ENCODE measurements around the gene MTOR.

Gene MTOR

DNA sequence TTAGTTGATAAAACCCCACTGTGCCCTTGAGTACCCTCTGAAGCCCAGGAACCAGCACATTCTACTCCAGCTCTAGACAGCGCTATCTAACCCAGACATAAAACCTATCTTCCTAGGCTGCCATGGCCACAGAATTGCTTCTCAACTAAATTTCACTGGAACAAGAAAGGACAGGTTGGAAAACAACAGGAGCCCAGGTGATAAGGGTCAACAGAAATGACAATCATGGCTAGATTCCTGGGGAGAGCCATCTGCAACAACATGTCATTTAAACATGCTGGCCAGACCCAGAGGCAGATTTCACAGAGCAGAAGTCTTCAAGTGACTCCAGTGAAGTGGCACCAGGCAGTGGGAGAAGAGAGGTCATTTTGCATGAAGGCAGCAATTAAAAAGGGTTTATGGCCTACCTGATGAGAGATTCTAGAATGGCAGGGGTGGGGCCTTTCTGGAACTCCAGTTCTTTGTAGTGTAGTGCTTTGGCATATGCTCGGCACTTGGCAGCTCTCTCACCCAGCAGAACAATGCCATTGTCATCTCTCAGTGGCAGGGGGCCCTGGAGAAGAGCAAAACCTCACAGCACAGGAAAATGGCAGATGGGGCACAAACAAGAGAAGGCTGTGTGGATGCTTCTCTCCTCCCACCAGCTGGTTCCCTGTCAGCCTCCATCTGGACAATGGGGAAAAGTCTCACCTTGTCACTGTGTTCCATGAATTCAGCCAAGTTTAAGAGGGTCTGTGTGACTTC, 63.3 kb downstream of the MTOR start:
- Histone ChIP-seq H3K27ac (ENCODE audit: low read depth in 2 of 2, low read length in 2 of 2) (no peak overlapping the region), H3K4me3 (ENCODE audit: low read length in 2 of 2) (no peak overlapping the region), H3K9ac (ENCODE audit: low read depth in 1 of 2, low read length in 2 of 2) (no peak overlapping the region), H3K27me3 (ENCODE audit: control insufficient read depth in 2 of 2, insufficient read depth in 2 of 2, low read length in 2 of 2) (no peaks in the 10 kb centered on the region), H3K36me3 (ENCODE audit: control insufficient read depth in 2 of 2, insufficient read depth in 2 of 2, low read length in 2 of 2) (peaks cover 38 to 51% of the 10 kb centered on the region in 2 donors), H3K4me1 (ENCODE audit: control insufficient read depth in 2 of 2, insufficient read depth in 2 of 2, low read length in 2 of 2) (no peaks in the 10 kb centered on the region), H3K9me3 (ENCODE audit: control insufficient read depth in 2 of 2, low read length in 2 of 2) (no peaks in the 10 kb centered on the region)

DNA sequence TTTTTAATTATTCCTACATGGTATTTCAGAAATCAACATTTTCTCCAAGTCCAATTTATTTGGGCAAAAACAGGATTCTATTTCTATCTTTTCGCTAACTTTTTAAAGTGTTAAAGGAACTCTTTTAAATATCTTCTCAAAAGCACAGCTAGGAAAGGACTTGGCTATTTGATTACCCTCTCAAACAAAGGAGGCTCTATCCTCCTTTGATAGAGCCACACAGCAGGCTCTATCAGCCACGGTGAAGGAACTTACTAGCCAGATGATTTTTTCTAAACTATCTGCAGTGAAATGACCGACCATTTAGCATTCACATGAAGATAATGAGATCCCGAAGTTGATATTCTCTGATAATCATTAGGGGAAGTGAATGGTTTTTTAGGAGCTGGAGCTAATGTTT, 64.1 kb downstream of the MTOR start:
- Histone ChIP-seq H3K9ac (ENCODE audit: low read depth in 1 of 2, low read length in 2 of 2) (no peak overlapping the region), H3K4me1 (ENCODE audit: control insufficient read depth in 2 of 2, insufficient read depth in 2 of 2, low read length in 2 of 2) (no peaks in the 10 kb centered on the region)

DNA sequence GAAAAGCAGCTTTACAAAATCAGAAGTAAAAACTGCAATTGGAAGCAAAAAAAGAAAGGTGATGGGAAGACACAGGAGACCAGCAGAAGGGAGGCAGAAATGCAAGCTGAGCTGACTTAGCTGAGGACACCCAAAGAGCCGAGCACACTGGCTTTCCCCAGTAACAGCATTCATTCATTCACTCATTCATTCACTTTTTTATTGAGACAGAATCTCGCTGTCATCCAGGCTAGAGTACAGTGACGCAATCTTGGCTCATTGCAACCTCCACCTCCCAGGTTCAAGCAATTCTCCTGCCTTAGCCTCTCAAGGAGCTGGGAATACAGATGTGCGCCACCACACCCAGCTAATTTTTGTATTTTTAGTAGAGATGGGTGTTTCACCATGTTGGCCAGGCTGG, 65.0 kb downstream of the MTOR start:
- Histone ChIP-seq H3K27ac (ENCODE audit: low read depth in 2 of 2, low read length in 2 of 2) (no peak overlapping the region), H3K4me3 (ENCODE audit: low read length in 2 of 2) (no peak overlapping the region), H3K4me1 (ENCODE audit: control insufficient read depth in 2 of 2, insufficient read depth in 2 of 2, low read length in 2 of 2) (no peaks in the 10 kb centered on the region), H3K27me3 (ENCODE audit: control insufficient read depth in 2 of 2, insufficient read depth in 2 of 2, low read length in 2 of 2) (no peaks in the 10 kb centered on the region), H3K9ac (ENCODE audit: low read depth in 1 of 2, low read length in 2 of 2) (no peak overlapping the region), H3K36me3 (ENCODE audit: control insufficient read depth in 2 of 2, insufficient read depth in 2 of 2, low read length in 2 of 2) (peaks cover 42 to 58% of the 10 kb centered on the region in 2 donors), H3K9me3 (ENCODE audit: control insufficient read depth in 2 of 2, low read length in 2 of 2) (no peaks in the 10 kb centered on the region)

More for the DNA sequence above, 64.1 kb downstream of the MTOR start:
- no peak overlapping the region for H3K4me3 ChIP-seq (ENCODE audit: low read length in 2 of 2)
- peaks cover 36 to 52% of the 10 kb centered on the region in 2 donors for H3K36me3 ChIP-seq (ENCODE audit: control insufficient read depth in 2 of 2, insufficient read depth in 2 of 2, low read length in 2 of 2)
- no peak overlapping the region for H3K27ac ChIP-seq (ENCODE audit: low read depth in 2 of 2, low read length in 2 of 2)
- H3K9me3 ChIP-seq (ENCODE audit: control insufficient read depth in 2 of 2, low read length in 2 of 2) = no peaks in the 10 kb centered on the region
- H3K27me3 ChIP-seq (ENCODE audit: control insufficient read depth in 2 of 2, insufficient read depth in 2 of 2, low read length in 2 of 2) = no peaks in the 10 kb centered on the region

DNA sequence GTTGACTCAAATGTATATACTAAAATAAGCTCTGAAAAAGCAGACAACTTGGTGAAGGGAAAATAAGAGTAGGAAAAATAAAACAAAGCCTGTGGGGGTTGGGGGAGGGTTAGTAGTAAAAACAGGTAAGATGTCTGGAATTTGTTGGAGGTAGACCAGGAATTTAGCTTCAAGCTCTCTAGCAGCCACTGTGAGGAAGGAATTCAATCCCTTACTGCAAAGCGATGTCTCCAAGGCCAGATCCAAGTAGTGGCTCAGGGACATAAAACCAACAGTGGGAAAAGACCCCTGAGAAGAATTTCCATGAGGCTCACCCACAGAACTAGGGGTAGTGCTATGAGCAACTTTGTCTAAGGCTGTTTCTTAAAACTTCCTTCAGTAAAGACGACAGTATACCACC, 65.4 kb downstream of the MTOR start:
- no peak overlapping the region for H3K4me3 ChIP-seq (ENCODE audit: low read length in 2 of 2)
- no peaks in the 10 kb centered on the region for H3K9me3 ChIP-seq (ENCODE audit: control insufficient read depth in 2 of 2, low read length in 2 of 2)
- peaks cover 42 to 61% of the 10 kb centered on the region in 2 donors for H3K36me3 ChIP-seq (ENCODE audit: control insufficient read depth in 2 of 2, insufficient read depth in 2 of 2, low read length in 2 of 2)
- H3K9ac ChIP-seq (ENCODE audit: low read depth in 1 of 2, low read length in 2 of 2) = peak overlapping the region in 1 of 2 donors; percentile 8
- H3K27me3 ChIP-seq (ENCODE audit: control insufficient read depth in 2 of 2, insufficient read depth in 2 of 2, low read length in 2 of 2) = no peaks in the 10 kb centered on the region
- no peak overlapping the region for H3K27ac ChIP-seq (ENCODE audit: low read depth in 2 of 2, low read length in 2 of 2)
- no peaks in the 10 kb centered on the region for H3K4me1 ChIP-seq (ENCODE audit: control insufficient read depth in 2 of 2, insufficient read depth in 2 of 2, low read length in 2 of 2)

DNA sequence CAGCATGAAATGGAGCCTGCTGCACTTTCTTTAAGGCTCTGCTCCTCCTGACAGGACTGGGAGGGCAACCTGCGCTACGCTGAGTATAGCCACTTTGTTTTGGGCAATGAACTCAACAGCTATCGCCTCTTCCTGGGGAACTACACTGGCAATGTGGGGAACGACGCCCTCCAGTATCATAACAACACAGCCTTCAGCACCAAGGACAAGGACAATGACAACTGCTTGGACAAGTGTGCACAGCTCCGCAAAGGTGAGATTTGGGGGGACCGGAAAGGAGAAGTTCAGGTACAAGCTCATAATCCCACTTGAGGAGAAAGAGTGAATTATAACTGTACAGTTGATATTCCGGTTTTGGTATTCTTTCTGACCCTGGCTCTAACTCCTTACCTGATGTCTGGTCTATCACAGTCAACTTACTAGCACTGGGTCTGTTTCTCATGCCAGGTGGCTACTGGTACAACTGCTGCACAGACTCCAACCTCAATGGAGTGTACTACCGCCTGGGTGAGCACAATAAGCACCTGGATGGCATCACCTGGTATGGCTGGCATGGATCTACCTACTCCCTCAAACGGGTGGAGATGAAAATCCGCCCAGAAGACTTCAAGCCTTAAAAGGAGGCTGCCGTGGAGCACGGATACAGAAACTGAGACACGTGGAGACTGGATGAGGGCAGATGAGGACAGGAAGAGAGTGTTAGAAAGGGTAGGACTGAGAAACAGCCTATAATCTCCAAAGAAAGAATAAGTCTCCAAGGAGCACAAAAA, 67.8 kb downstream of the MTOR start:
- Histone ChIP-seq H3K36me3 (ENCODE audit: control insufficient read depth in 2 of 2, insufficient read depth in 2 of 2, low read length in 2 of 2) (peaks cover 49 to 64% of the 10 kb centered on the region in 2 donors), H3K9ac (ENCODE audit: low read depth in 1 of 2, low read length in 2 of 2) (no peak overlapping the region), H3K27me3 (ENCODE audit: control insufficient read depth in 2 of 2, insufficient read depth in 2 of 2, low read length in 2 of 2) (no peaks in the 10 kb centered on the region), H3K27ac (ENCODE audit: low read depth in 2 of 2, low read length in 2 of 2) (no peak overlapping the region), H3K4me1 (ENCODE audit: control insufficient read depth in 2 of 2, insufficient read depth in 2 of 2, low read length in 2 of 2) (no peaks in the 10 kb centered on the region), H3K4me3 (ENCODE audit: low read length in 2 of 2) (no peak overlapping the region), H3K9me3 (ENCODE audit: control insufficient read depth in 2 of 2, low read length in 2 of 2) (no peaks in the 10 kb centered on the region)

DNA sequence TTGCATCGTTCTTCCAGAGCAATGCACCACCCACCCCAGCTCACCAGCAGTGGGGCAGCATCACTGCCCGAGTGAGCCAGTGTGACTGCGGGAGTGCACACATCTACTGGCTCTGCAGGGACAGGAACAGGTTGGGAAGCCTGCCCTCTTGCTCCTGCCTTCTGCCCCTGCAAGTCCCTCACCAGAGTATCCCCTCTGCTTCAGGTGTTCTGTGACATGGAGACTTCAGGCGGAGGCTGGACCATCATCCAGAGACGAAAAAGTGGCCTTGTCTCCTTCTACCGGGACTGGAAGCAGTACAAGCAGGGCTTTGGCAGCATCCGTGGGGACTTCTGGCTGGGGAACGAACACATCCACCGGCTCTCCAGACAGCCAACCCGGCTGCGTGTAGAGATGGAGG, 69.0 kb downstream of the MTOR start:
- peaks cover 40 to 57% of the 10 kb centered on the region in 2 donors for H3K36me3 ChIP-seq (ENCODE audit: control insufficient read depth in 2 of 2, insufficient read depth in 2 of 2, low read length in 2 of 2)
- no peak overlapping the region for H3K4me3 ChIP-seq (ENCODE audit: low read length in 2 of 2)

DNA sequence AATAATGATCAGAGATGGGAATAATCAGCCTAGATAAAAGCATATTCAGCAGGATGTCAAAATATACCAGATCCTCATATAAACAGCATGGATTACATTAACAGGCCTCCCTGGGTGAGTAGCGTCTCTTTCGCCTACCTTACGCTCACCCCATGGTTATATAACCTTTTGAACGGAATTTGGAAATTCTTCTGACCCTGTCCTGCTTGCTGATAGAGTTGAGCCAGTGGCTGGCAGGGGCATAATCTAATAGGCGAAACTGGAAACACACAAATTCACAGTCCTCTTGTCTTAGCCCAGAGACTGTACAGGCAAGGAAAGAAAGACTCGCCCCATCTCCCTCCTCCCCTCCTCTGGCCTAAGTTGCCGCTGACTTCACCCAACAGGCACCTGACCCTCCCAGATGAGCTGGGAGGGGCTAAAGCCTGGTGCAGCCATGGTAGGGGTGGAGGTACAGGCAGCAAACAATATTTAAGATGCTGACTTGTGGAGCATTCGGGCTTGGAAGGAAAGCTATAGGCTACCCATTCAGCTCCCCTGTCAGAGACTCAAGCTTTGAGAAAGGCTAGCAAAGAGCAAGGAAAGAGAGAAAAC, 73.4 kb downstream of the MTOR start, which contains the start of gene ANGPTL7:
Gene ANGPTL7 (plus strand): TSS at position 498 of the 594 bp plus-strand sequence. CDS start 225 bp downstream, outside the sequence.
- Histone ChIP-seq H3K4me3 (ENCODE audit: low read length in 2 of 2) (no peak within 1 kb of the TSS), H3K9ac (ENCODE audit: low read depth in 1 of 2, low read length in 2 of 2) (no peak within 1 kb of the TSS), H3K4me1 (ENCODE audit: control insufficient read depth in 2 of 2, insufficient read depth in 2 of 2, low read length in 2 of 2) (no peaks in the 10 kb centered on the region), H3K27me3 (ENCODE audit: control insufficient read depth in 2 of 2, insufficient read depth in 2 of 2, low read length in 2 of 2) (no peaks in the 10 kb centered on the region), H3K9me3 (ENCODE audit: control insufficient read depth in 2 of 2, low read length in 2 of 2) (no peaks in the 10 kb centered on the region), H3K27ac (ENCODE audit: low read depth in 2 of 2, low read length in 2 of 2) (no peak within 1 kb of the TSS), H3K36me3 (ENCODE audit: control insufficient read depth in 2 of 2, insufficient read depth in 2 of 2, low read length in 2 of 2) (peaks cover 28 to 31% of the 10 kb centered on the region in 2 donors)

More for the DNA sequence above, 69.0 kb downstream of the MTOR start:
- H3K9ac ChIP-seq (ENCODE audit: low read depth in 1 of 2, low read length in 2 of 2) = no peak overlapping the region
- no peaks in the 10 kb centered on the region for H3K4me1 ChIP-seq (ENCODE audit: control insufficient read depth in 2 of 2, insufficient read depth in 2 of 2, low read length in 2 of 2)
- H3K9me3 ChIP-seq (ENCODE audit: control insufficient read depth in 2 of 2, low read length in 2 of 2) = no peaks in the 10 kb centered on the region
- H3K27me3 ChIP-seq (ENCODE audit: control insufficient read depth in 2 of 2, insufficient read depth in 2 of 2, low read length in 2 of 2) = no peaks in the 10 kb centered on the region
- no peak overlapping the region for H3K27ac ChIP-seq (ENCODE audit: low read depth in 2 of 2, low read length in 2 of 2)

DNA sequence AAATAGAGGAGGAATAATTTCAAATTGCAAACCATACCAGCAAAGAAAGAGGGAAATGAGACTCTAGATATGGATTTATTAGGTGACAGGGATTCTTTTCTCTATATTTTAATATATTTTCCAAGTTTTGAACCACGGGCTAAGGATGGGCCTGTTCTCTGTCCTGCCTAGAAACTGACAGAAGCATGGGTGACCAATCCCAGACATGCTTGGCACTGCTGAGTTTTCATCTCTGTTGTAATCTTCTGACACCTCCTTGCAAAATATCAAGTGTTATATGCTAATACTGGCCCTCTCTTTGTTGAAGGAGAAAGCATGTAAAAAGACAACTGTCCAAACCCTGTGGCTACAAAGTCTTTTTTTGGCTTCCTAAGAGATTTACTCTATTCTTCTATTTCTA, 74.0 kb downstream of the MTOR start:
- Histone ChIP-seq H3K9ac (ENCODE audit: low read depth in 1 of 2, low read length in 2 of 2) (no peak overlapping the region), H3K9me3 (ENCODE audit: control insufficient read depth in 2 of 2, low read length in 2 of 2) (no peaks in the 10 kb centered on the region), H3K4me3 (ENCODE audit: low read length in 2 of 2) (no peak overlapping the region), H3K27me3 (ENCODE audit: control insufficient read depth in 2 of 2, insufficient read depth in 2 of 2, low read length in 2 of 2) (no peaks in the 10 kb centered on the region), H3K36me3 (ENCODE audit: control insufficient read depth in 2 of 2, insufficient read depth in 2 of 2, low read length in 2 of 2) (peaks cover 25 to 26% of the 10 kb centered on the region in 2 donors), H3K4me1 (ENCODE audit: control insufficient read depth in 2 of 2, insufficient read depth in 2 of 2, low read length in 2 of 2) (no peaks in the 10 kb centered on the region), H3K27ac (ENCODE audit: low read depth in 2 of 2, low read length in 2 of 2) (no peak overlapping the region)

DNA sequence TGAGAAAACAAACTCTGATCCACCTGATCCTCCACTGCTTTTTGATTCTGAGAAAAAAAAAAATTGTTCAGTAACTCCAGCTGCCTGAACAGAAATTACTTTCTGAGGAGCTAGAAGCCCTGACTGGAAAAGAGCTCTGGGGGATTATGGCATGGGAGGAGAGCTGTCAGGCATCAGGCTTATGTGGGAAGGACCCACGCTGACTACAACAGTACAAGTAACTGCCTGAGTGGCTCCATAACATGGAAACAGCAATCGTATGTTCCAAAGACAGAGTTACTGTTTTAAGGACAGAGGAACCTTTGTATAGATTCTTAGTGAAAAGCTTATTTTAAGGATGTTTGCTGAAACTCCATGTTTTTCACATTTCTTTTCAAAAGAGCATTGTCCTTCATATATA, 74.4 kb downstream of the MTOR start:
- no peak overlapping the region for H3K9ac ChIP-seq (ENCODE audit: low read depth in 1 of 2, low read length in 2 of 2)
- H3K36me3 ChIP-seq (ENCODE audit: control insufficient read depth in 2 of 2, insufficient read depth in 2 of 2, low read length in 2 of 2) = peaks cover 21 to 22% of the 10 kb centered on the region in 2 donors
- no peaks in the 10 kb centered on the region for H3K9me3 ChIP-seq (ENCODE audit: control insufficient read depth in 2 of 2, low read length in 2 of 2)
- H3K27ac ChIP-seq (ENCODE audit: low read depth in 2 of 2, low read length in 2 of 2) = no peak overlapping the region
- H3K4me3 ChIP-seq (ENCODE audit: low read length in 2 of 2) = no peak overlapping the region
- no peaks in the 10 kb centered on the region for H3K27me3 ChIP-seq (ENCODE audit: control insufficient read depth in 2 of 2, insufficient read depth in 2 of 2, low read length in 2 of 2)
- no peaks in the 10 kb centered on the region for H3K4me1 ChIP-seq (ENCODE audit: control insufficient read depth in 2 of 2, insufficient read depth in 2 of 2, low read length in 2 of 2)

DNA sequence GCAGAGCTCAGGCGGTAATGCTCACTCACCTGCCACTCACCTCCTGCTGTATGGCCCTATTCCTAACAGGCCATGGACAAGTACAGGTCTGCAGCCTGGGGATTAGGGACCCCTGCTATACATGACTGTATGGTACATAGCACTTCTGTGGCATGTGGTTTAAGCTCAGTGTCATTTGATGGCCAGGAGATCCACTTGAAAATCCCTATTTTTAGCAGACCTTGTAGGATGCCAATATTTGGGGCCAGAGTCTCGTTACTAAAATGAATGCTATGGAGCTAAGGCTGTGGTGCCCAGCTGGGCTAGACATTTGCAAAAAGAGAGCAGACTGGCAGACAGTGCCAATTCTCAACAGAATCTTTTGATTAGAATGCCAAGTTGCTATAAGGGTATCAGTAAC, 74.9 kb downstream of the MTOR start:
- H3K4me3 ChIP-seq (ENCODE audit: low read length in 2 of 2) = no peak overlapping the region
- peaks cover 22% of the 10 kb centered on the region in 2 donors for H3K36me3 ChIP-seq (ENCODE audit: control insufficient read depth in 2 of 2, insufficient read depth in 2 of 2, low read length in 2 of 2)
- no peak overlapping the region for H3K27ac ChIP-seq (ENCODE audit: low read depth in 2 of 2, low read length in 2 of 2)
- no peaks in the 10 kb centered on the region for H3K9me3 ChIP-seq (ENCODE audit: control insufficient read depth in 2 of 2, low read length in 2 of 2)
- no peaks in the 10 kb centered on the region for H3K27me3 ChIP-seq (ENCODE audit: control insufficient read depth in 2 of 2, insufficient read depth in 2 of 2, low read length in 2 of 2)
- no peak overlapping the region for H3K9ac ChIP-seq (ENCODE audit: low read depth in 1 of 2, low read length in 2 of 2)
- no peaks in the 10 kb centered on the region for H3K4me1 ChIP-seq (ENCODE audit: control insufficient read depth in 2 of 2, insufficient read depth in 2 of 2, low read length in 2 of 2)
